Colonic mucosa (tissue), 4 donors: ENCODE measurements around the gene ITPKB. TPM values are rescaled to one million over a fixed set of nuclear protein-coding genes. Genes with fewer than 3 reads are reported as not detected.

Experiments used
- DNase-seq: peaks from one replicate; pipeline ENCODE4 v3.0.0-alpha.2; 2020
- H3K27ac ChIP-seq: fragments of 200-600 bp; one replicate; pipeline ENCODE4 v1.8.0; 2021
- H3K27me3 ChIP-seq: fragments of 200-600 bp; one replicate; pipeline ENCODE4 v1.8.0; 2021
- H3K36me3 ChIP-seq: fragments of 200-600 bp; one replicate; pipeline ENCODE4 v1.8.0; 2021
- H3K4me1 ChIP-seq: fragments of 200-600 bp; one replicate; pipeline ENCODE4 v1.8.0; 2021; ENCODE audit warnings: mild to moderate bottlenecking
- H3K4me3 ChIP-seq: fragments of 200-600 bp; one replicate; pipeline ENCODE4 v1.8.0; 2021
- H3K9ac ChIP-seq, 2 donors: one replicate each; pipeline ENCODE4 v1.7.0; 2013; ENCODE audit warnings: control low read depth in 2 of 2, low read depth in 2 of 2, low read length in 2 of 2
- H3K9me3 ChIP-seq: fragments of 200-600 bp; one replicate; pipeline ENCODE4 v1.8.0; 2021
- intact Hi-C: fragments of 100-400 bp; cut with DNase I; formaldehyde crosslinking; loops from one replicate; pipeline ENCODE4 v1.14.1; 2022
- total RNA-seq, 2 donors: library from RNA; stranded (reverse); fragmentation: NEBNext Ultra II Directional in 1 of 2; extraction: Animal tissue kit (Norgen Biotek cat#: 25700) in 1 of 2; gene quantifications; one replicate each; pipeline ENCODE4 v1.2.1, GENCODE V29; 2021
- TF ChIP-seq, protein P1 (sequence below): fragments of 200-600 bp; IDR thresholded peaks from one replicate; pipeline ENCODE4 v1.8.0; 2022; ENCODE audit warnings: antibody characterized with exemption, mild to moderate bottlenecking
- donor health status: healthy.
- donor health status: DM: no; HTN: no; CAD: no.
- donor health status: DM: no; HTN: no; CAD: no.

ITPKB gene
- total RNA-seq, 2 donors from 2014 or later = 11.6 to 16.9 TPM

DNA sequence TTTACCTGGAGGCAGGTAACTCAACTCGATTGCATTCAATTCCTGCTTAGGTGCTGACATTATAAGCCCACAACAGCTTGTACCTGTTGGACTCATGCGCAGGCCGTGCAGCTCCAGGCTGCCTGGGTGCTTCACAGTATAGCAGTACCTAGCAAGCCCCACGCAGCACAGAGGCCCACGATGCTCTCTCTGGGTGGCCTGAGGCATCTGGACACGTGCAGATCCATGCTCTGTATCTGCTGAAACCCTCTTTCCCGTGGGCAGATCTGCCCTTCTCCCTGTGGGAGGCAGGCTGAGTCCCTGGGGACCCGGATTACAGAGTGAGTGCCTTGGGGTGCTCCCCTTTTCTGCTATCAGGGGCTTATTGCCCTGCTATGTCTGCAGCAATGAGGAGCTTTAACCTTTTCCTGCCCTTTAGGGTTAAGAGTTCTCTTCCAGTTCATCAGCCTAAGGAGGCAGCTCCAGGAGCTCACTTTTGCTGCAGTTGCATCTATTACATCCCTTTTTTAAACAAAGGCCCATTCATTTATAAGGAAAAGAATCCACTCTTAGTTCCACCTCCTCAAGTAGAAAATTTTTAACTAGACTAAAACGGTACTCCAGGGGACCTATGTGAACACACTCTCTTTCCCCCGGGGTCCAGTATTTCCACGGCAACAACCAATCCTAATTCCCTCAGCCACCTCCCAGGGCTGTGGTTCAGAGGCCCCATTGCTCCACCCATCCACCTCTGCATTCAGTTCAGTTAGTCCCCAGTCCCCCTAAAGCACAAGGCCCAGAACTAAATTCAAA lies 19.3 kb downstream of the ITPKB start:
- Histone ChIP-seq H3K36me3 (no peaks in the 10 kb centered on the region), H3K27me3 (no peaks in the 10 kb centered on the region), H3K4me1 (peaks cover 7% of the 10 kb centered on the region), H3K27ac (no peak overlapping the region), H3K9ac (peak overlapping the region in 1 of 2 donors; percentile 23), H3K4me3 (no peak overlapping the region), H3K9me3 (no peaks in the 10 kb centered on the region)
- TF ChIP-seq, protein P1, sequence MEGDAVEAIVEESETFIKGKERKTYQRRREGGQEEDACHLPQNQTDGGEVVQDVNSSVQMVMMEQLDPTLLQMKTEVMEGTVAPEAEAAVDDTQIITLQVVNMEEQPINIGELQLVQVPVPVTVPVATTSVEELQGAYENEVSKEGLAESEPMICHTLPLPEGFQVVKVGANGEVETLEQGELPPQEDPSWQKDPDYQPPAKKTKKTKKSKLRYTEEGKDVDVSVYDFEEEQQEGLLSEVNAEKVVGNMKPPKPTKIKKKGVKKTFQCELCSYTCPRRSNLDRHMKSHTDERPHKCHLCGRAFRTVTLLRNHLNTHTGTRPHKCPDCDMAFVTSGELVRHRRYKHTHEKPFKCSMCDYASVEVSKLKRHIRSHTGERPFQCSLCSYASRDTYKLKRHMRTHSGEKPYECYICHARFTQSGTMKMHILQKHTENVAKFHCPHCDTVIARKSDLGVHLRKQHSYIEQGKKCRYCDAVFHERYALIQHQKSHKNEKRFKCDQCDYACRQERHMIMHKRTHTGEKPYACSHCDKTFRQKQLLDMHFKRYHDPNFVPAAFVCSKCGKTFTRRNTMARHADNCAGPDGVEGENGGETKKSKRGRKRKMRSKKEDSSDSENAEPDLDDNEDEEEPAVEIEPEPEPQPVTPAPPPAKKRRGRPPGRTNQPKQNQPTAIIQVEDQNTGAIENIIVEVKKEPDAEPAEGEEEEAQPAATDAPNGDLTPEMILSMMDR = no peak
- intact Hi-C loops = no loop called here
- no peak for DNase-seq

DNA sequence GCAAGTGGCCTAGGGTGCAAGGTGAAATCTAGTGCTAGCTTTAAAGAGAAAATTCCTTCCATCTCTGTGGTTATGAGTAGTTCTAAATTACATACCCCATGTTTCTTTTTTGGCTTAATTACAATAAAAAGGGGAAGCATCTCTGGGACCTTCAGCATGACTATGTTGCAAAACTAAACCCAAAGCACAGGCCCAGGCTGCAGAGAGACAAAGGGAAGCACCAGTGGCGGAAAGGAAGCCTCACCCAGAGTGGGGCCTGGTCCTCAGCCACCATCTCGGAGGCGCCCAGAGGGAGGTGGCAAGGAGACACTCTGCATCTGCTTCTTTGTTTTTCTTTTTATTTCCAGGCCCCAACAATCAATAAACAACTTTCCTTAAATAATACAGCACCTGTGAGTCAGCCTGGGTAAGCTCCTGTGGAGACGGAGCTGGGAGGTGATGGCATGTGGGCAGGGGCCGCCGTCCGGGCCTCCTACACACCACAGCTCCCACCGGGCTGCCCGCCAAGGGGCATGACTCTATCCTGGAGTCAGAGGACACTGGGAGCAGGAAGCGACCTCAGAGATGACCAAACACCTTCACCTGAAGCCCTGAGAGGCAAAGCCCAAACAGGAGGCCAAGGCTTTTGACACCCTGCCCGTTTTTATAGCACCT lies 21.7 kb downstream of the ITPKB start:
- Histone ChIP-seq H3K4me1 (peaks cover 7% of the 10 kb centered on the region), H3K27me3 (no peaks in the 10 kb centered on the region), H3K27ac (no peak overlapping the region), H3K9me3 (no peaks in the 10 kb centered on the region), H3K36me3 (no peaks in the 10 kb centered on the region), H3K9ac (no peak overlapping the region), H3K4me3 (no peak overlapping the region)
- no peak for DNase-seq
- intact Hi-C loops = no loop called here
- TF ChIP-seq, protein P1 = no peak

DNA sequence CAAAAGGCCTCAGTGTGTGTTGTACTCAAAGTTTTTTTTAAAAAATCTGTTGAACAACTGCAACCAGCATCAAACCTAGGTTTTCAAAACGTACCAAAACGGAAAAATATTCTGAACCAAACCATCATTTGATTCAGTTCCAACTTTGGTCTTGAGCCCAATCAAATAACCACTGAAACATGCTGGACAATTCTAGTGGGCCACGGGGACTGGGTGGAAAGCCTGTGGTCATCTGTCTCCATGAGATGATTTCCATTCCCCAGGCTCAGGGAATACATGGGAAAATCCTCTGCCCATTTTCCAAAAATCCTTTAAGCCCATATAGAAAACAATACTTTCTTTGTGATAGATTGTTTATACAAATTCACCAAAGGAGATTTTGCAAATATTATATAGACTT lies 22.5 kb downstream of the ITPKB start:
- no peaks in the 10 kb centered on the region for H3K36me3 ChIP-seq
- no peaks in the 10 kb centered on the region for H3K9me3 ChIP-seq
- H3K9ac ChIP-seq = no peak overlapping the region
- H3K4me1 ChIP-seq = peaks cover 7% of the 10 kb centered on the region
- no peak for DNase-seq
- intact Hi-C loops = no loop called here
- H3K4me3 ChIP-seq = no peak overlapping the region
- no peaks in the 10 kb centered on the region for H3K27me3 ChIP-seq
- TF ChIP-seq, protein P1 = no peak
- H3K27ac ChIP-seq = no peak overlapping the region

DNA sequence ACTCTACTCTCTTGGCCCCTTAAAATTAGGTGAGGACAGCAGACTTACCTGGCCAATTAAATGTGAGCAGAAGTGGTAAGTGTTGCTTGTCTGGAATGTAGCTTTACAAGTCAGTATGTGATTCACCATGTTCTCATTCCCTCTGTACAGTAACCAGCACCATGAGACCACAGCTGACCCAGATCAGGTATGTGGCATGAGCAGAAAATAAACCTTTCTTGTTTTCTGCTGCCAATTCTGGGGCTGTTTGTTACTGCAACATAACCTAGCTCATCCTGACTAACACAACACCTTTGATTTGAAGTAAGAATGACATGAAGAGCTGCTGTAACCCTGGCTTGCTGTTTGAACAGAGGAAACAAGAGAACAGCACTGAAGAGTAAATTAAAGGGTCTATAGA lies 24.9 kb downstream of the ITPKB start:
- TF ChIP-seq, protein P1 = no peak
- H3K9ac ChIP-seq = no peak overlapping the region
- H3K9me3 ChIP-seq = no peaks in the 10 kb centered on the region
- no peaks in the 10 kb centered on the region for H3K27me3 ChIP-seq
- intact Hi-C loops = no loop called here
- no peaks in the 10 kb centered on the region for H3K4me1 ChIP-seq
- DNase-seq = no peak
- no peak overlapping the region for H3K4me3 ChIP-seq
- H3K36me3 ChIP-seq = no peaks in the 10 kb centered on the region
- no peak overlapping the region for H3K27ac ChIP-seq

DNA sequence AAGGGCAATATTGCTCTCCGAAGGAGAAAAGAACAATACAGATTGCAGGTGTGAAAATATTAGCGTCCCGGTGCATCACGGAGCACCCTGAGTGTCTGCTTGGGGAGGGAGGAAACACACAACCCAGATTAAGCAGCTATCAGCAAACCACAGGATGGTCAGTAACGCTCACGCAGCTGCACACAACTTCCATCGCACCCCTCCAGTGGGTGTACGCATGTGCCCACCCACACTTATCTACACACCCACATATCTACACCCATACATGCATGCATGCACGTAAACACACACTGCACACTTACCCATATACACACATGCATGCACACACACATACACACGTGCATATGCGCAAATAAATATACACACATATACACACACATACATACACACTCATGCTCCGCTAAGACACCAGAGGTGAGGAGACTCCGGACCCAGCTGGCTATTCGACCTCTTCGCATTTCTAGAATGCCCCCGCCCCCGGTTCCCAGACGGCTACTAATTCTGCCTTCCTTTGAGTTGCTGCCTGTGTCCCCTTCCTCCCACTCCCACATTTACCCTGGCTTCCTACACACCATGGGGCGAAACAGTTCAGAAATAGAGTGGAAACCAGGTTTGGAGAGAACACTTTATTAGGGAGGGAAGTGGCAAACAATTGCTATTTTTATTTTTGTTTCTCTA lies 26.2 kb downstream of the ITPKB start:
- no peak overlapping the region for H3K4me3 ChIP-seq
- H3K9me3 ChIP-seq = no peaks in the 10 kb centered on the region
- H3K4me1 ChIP-seq = peaks cover 3% of the 10 kb centered on the region
- TF ChIP-seq, protein P1 = no peak
- intact Hi-C loops = no loop called here
- H3K9ac ChIP-seq = no peak overlapping the region
- no peak for DNase-seq
- no peaks in the 10 kb centered on the region for H3K36me3 ChIP-seq
- H3K27ac ChIP-seq = no peak overlapping the region
- H3K27me3 ChIP-seq = no peaks in the 10 kb centered on the region
